HG03521 (cell line): ENCODE data around the gene AMBP.
"Not testable (repeated sequence)": the region's sequence is repeated elsewhere in the genome, so short reads cannot be mapped to it uniquely, and the experiment has no call there.

Experiments
- ATAC-seq: cut with Tn5 transposase; IDR thresholded peaks from one replicate; pipeline ENCODE4 v1.9.1; 2021; ENCODE audit warnings: mild to moderate bottlenecking, moderate library complexity; ENCODE audit not compliant: unreplicated experiment

Gene AMBP

GRCh38 chr9:114053246-114054005 lies 24.7 kb downstream of the AMBP start:
- ATAC-seq: no peak

GRCh38 chr9:114051706-114052105 lies 26.4 kb downstream of the AMBP start:
- no peak for ATAC-seq

GRCh38 chr9:114051281-114051680 lies 26.8 kb downstream of the AMBP start:
- ATAC-seq: no peak

GRCh38 chr9:114050646-114051045 lies 27.5 kb downstream of the AMBP start:
- no peak for ATAC-seq

GRCh38 chr9:114050226-114050568 lies 27.9 kb downstream of the AMBP start:
- no peak for ATAC-seq

- no peak for ATAC-seq
These were observed 28.5 kb downstream of the AMBP start for GRCh38 chr9:114049441-114050225.

- no peak for ATAC-seq
These were observed 29.3 kb downstream of the AMBP start for GRCh38 chr9:114048533-114049415.

- no peak for ATAC-seq
These were observed 30.4 kb downstream of the AMBP start for GRCh38 chr9:114047717-114048116.

- no peak for ATAC-seq
These were observed 31.2 kb downstream of the AMBP start for GRCh38 chr9:114046875-114047274.

- ATAC-seq: no peak
These were observed 31.8 kb downstream of the AMBP start for GRCh38 chr9:114046237-114046755.

GRCh38 chr9:114043660-114044059 lies 34.4 kb downstream of the AMBP start:
- ATAC-seq: not testable (repeated sequence)

GRCh38 chr9:114039484-114039883 lies 38.6 kb downstream of the AMBP start:
- no peak for ATAC-seq

- ATAC-seq: no peak
These were observed 39.3 kb downstream of the AMBP start for GRCh38 chr9:114038724-114039313.

GRCh38 chr9:114037961-114038723 lies 40.0 kb downstream of the AMBP start:
- ATAC-seq: no peak

GRCh38 chr9:114037249-114037648 lies 40.9 kb downstream of the AMBP start:
- ATAC-seq: no peak

GRCh38 chr9:114035845-114036801 lies 42.0 kb downstream of the AMBP start:
- no peak for ATAC-seq

- ATAC-seq: no peak
These were observed 42.8 kb downstream of the AMBP start for GRCh38 chr9:114035221-114035844.

GRCh38 chr9:114034661-114035062 lies 43.4 kb downstream of the AMBP start:
- ATAC-seq: no peak
